Peyer's patch (tissue), 4 donors: Measurements from ENCODE around the gene GOLT1B.

ENCODE experiments used
- CTCF ChIP-seq, 6 experiments: fragments of 450-650 bp in 4 of 6; fragments of 200-600 bp in 2 of 6; sonication (generic) in 1 of 6; IDR thresholded peaks; one replicate each; pipeline ENCODE4 v1.5.1; 2017 to 2019; ENCODE audit warnings: antibody characterized with exemption in 6 of 6, mild to moderate bottlenecking in 3 of 6, moderate library complexity in 1 of 6
- POLR2A ChIP-seq, 2 donors: fragments of 450-650 bp; IDR thresholded peaks; one replicate each; pipeline ENCODE4 v1.5.1; 2017; ENCODE audit warnings: antibody characterized with exemption in 2 of 2, mild to moderate bottlenecking in 2 of 2, moderate library complexity in 2 of 2

- TF ChIP-seq POLR2A (IDR thresholded peaks at IDR 0.05) (no peak), CTCF (IDR thresholded peaks at IDR 0.05) (no peak)
Measured at GRCh38 chr12:21509768-21510167, 8.2 kb downstream of the GOLT1B start.
